Measurements from ENCODE around the gene NYAP2.

- TF ChIP-seq POLR2A (IDR thresholded peaks at IDR 0.05) = no peak
- TF ChIP-seq, protein P1, sequence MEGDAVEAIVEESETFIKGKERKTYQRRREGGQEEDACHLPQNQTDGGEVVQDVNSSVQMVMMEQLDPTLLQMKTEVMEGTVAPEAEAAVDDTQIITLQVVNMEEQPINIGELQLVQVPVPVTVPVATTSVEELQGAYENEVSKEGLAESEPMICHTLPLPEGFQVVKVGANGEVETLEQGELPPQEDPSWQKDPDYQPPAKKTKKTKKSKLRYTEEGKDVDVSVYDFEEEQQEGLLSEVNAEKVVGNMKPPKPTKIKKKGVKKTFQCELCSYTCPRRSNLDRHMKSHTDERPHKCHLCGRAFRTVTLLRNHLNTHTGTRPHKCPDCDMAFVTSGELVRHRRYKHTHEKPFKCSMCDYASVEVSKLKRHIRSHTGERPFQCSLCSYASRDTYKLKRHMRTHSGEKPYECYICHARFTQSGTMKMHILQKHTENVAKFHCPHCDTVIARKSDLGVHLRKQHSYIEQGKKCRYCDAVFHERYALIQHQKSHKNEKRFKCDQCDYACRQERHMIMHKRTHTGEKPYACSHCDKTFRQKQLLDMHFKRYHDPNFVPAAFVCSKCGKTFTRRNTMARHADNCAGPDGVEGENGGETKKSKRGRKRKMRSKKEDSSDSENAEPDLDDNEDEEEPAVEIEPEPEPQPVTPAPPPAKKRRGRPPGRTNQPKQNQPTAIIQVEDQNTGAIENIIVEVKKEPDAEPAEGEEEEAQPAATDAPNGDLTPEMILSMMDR (IDR thresholded peaks at IDR 0.05) = no peak
These were observed 32.8 kb upstream of the NYAP2 start for GRCh38 chr2:225366731-225367130.
